Gastrocnemius medialis (tissue), 4 donors: ENCODE results near the gene C6orf89. TPM values are rescaled to one million over a fixed set of nuclear protein-coding genes. Genes with fewer than 3 reads are reported as not detected.

Source experiments
- ATAC-seq, 2 donors: fragments of 150-250 bp; one replicate each; pipeline ENCODE4 v1.9.1; 2016
- DNase-seq, 2 donors: peaks; one replicate each; pipeline ENCODE4 v3.0.0-alpha.2; 2019
- H3K27ac ChIP-seq, 4 donors: fragments of 200-600 bp; sonication (generic); 1 replicate in 1 of 4; 2 replicates in 3 of 4; pipeline ENCODE4 v1.5.1; 2016 to 2018; ENCODE audit warnings: mild to moderate bottlenecking in 2 of 4, moderate library complexity in 1 of 4
- H3K27me3 ChIP-seq, 3 donors: fragments of 200-600 bp; sonication (generic) in 2 of 3; 1 replicate in 1 of 3; 2 replicates in 2 of 3; pipeline versions ENCODE4 v1.5.1 to v1.6.0; 2016 to 2019; ENCODE audit warnings: mild to moderate bottlenecking in 1 of 3, moderate library complexity in 1 of 3
- H3K36me3 ChIP-seq, 2 donors: fragments of 200-600 bp; sonication (generic) in 1 of 2; one replicate each; pipeline ENCODE4 v1.5.1; 2017 to 2018
- H3K4me1 ChIP-seq, 2 donors: fragments of 200-600 bp; sonication (generic) in 1 of 2; one replicate each; pipeline ENCODE4 v1.5.1; 2016 to 2017; ENCODE audit warnings: mild to moderate bottlenecking in 2 of 2
- H3K4me3 ChIP-seq, 4 donors: fragments of 200-600 bp; sonication (generic) in 3 of 4; 1 replicate in 1 of 4; 2 replicates in 3 of 4; pipeline ENCODE4 v1.5.1; 2016 to 2019; ENCODE audit warnings: mild to moderate bottlenecking in 2 of 4
- H3K9me3 ChIP-seq, 3 donors: fragments of 200-600 bp; sonication (generic) in 2 of 3; 1 replicate in 1 of 3; 2 replicates in 2 of 3; pipeline ENCODE4 v1.5.1; 2016 to 2019
- CTCF ChIP-seq, 5 experiments: fragments of 450-650 bp in 3 of 5; fragments of 200-600 bp in 2 of 5; sonication (generic) in 2 of 5; IDR thresholded peaks in 4 of 5; conservative IDR thresholded peaks in 1 of 5; 1 replicate in 4 of 5; 2 replicates in 1 of 5; pipeline ENCODE4 v1.5.1; 2016 to 2019; ENCODE audit warnings: antibody characterized with exemption in 5 of 5, mild to moderate bottlenecking in 3 of 5, moderate library complexity in 3 of 5
- POLR2A ChIP-seq, 2 donors: fragments of 450-650 bp; IDR thresholded peaks; one replicate each; pipeline ENCODE4 v1.6.1; 2017; ENCODE audit warnings: antibody characterized with exemption in 2 of 2, mild to moderate bottlenecking in 2 of 2, moderate library complexity in 2 of 2
- in situ Hi-C, 4 donors: fragments of 200-750 bp; cut with MboI; loops; one replicate each; pipeline versions ENCODE4 v1.15.0 to v1.8.0; 2017; ENCODE audit warnings: low sequenced_read_pairs in 4 of 4
- intact Hi-C: fragments of 100-400 bp; cut with DNase I; formaldehyde crosslinking; loops from one replicate; pipeline ENCODE4 v1.15.1; 2023; ENCODE audit warnings: low total_unique reads
- total RNA-seq, 4 donors: library from RNA; depleted of rRNA; stranded (reverse); fragments of >200 nt; gene quantifications; one replicate each; pipeline versions ENCODE4 v1.1.0 to v1.2.3, GENCODE V29; 2016

The C6orf89 gene
- total RNA-seq, 4 donors from 2014 or later, result 30.8 to 53.2 (median 38.8) TPM

- Histone ChIP-seq H3K27ac (no peak overlapping the region), H3K27me3 (no peaks in the 10 kb centered on the region), H3K4me3 (no peak overlapping the region), H3K9me3 (no peaks in the 10 kb centered on the region), H3K36me3 (peaks cover 0 to 43% of the 10 kb centered on the region in 2 donors), H3K4me1 (peaks cover 14 to 30% of the 10 kb centered on the region in 2 donors)
- intact Hi-C loops, result no loop called here
- ATAC-seq, result no peak
- TF ChIP-seq POLR2A (IDR thresholded peaks at IDR 0.05), result no peak
- no peak for TF ChIP-seq CTCF (IDR thresholded peaks at IDR 0.05 in 4 of 5, conservative IDR thresholded peaks at IDR 0.05 in 1 of 5)
- in situ Hi-C loops, result no loop called here
- DNase-seq, result no peak
These were observed 21.0 kb downstream of the C6orf89 start for GRCh38 chr6:36906539-36907325.

- no peak for DNase-seq
- intact Hi-C loops, result no loop called here
- in situ Hi-C loops, result no loop called here
These were observed 22.0 kb downstream of the C6orf89 start for GRCh38 chr6:36907781-36908180.

GRCh38 chr6:36908747-36909146 lies 23.0 kb downstream of the C6orf89 start:
- DNase-seq, result no peak
- no peak overlapping the region for H3K4me3 ChIP-seq
- in situ Hi-C loops, result no loop called here
- TF ChIP-seq POLR2A (IDR thresholded peaks at IDR 0.05) (no peak), CTCF (IDR thresholded peaks at IDR 0.05 in 4 of 5, conservative IDR thresholded peaks at IDR 0.05 in 1 of 5) (no peak)
- intact Hi-C loops, result no loop called here
- no peak overlapping the region for H3K27ac ChIP-seq
- H3K36me3 ChIP-seq, result peaks cover 0 to 41% of the 10 kb centered on the region in 2 donors
- H3K4me1 ChIP-seq, result peaks cover 14 to 30% of the 10 kb centered on the region in 2 donors
- no peaks in the 10 kb centered on the region for H3K27me3 ChIP-seq
- H3K9me3 ChIP-seq, result no peaks in the 10 kb centered on the region
- no peak for ATAC-seq

More at GRCh38 chr6:36907781-36908180, 22.0 kb downstream of the C6orf89 start:
- no peak for TF ChIP-seq POLR2A (IDR thresholded peaks at IDR 0.05)
- H3K4me3 ChIP-seq, result no peak overlapping the region
- peak overlapping the region in 1 of 4 donors; percentile 10 for H3K27ac ChIP-seq
- no peaks in the 10 kb centered on the region for H3K9me3 ChIP-seq
- ATAC-seq, result no peak
- peaks cover 0 to 43% of the 10 kb centered on the region in 2 donors for H3K36me3 ChIP-seq
- no peaks in the 10 kb centered on the region for H3K27me3 ChIP-seq
- H3K4me1 ChIP-seq, result peaks cover 14 to 30% of the 10 kb centered on the region in 2 donors

- TF ChIP-seq CTCF (IDR thresholded peaks at IDR 0.05 in 4 of 5, conservative IDR thresholded peaks at IDR 0.05 in 1 of 5) (no peak), POLR2A (IDR thresholded peaks at IDR 0.05) (no peak)
- Histone ChIP-seq H3K4me3 (no peak overlapping the region), H3K9me3 (no peaks in the 10 kb centered on the region), H3K27me3 (no peaks in the 10 kb centered on the region), H3K4me1 (peaks cover 12 to 18% of the 10 kb centered on the region in 2 donors), H3K36me3 (peaks cover 0 to 48% of the 10 kb centered on the region in 2 donors), H3K27ac (no peak overlapping the region)
- in situ Hi-C loops, result no loop called here
- ATAC-seq, result no peak
- no peak for DNase-seq
- intact Hi-C loops, result no loop called here
These were observed 26.3 kb downstream of the C6orf89 start for GRCh38 chr6:36912030-36912454.

- in situ Hi-C loops, result no loop called here
- ATAC-seq (no peak), DNase-seq (no peak)
- Histone ChIP-seq H3K4me3 (no peak overlapping the region), H3K27ac (no peak overlapping the region), H3K27me3 (no peaks in the 10 kb centered on the region), H3K4me1 (peaks cover 6 to 13% of the 10 kb centered on the region in 2 donors), H3K9me3 (no peaks in the 10 kb centered on the region), H3K36me3 (peaks cover 0 to 54% of the 10 kb centered on the region in 2 donors)
- intact Hi-C loops, result no loop called here
- no peak for TF ChIP-seq POLR2A (IDR thresholded peaks at IDR 0.05)
- TF ChIP-seq CTCF (IDR thresholded peaks at IDR 0.05 in 4 of 5, conservative IDR thresholded peaks at IDR 0.05 in 1 of 5), result no peak
These were observed 26.8 kb downstream of the C6orf89 start for GRCh38 chr6:36912586-36912985.
